Right atrium auricular region (tissue), 2 donors: ENCODE data around the gene MMP25. TPM values are rescaled to one million over a fixed set of nuclear protein-coding genes. Genes with fewer than 3 reads are reported as not detected.

Source experiments
- DNase-seq: peaks from one replicate; pipeline ENCODE4 v3.0.0-alpha.2; 2019; ENCODE audit warnings: low spot score
- H3K27ac ChIP-seq, 2 donors: fragments of 200-600 bp; sonication (generic); 1 replicate in 1 of 2; 2 replicates in 1 of 2; pipeline ENCODE4 v1.5.1; 2016 to 2019
- H3K27me3 ChIP-seq, 2 donors: fragments of 200-600 bp; sonication (generic); one replicate each; pipeline versions ENCODE4 v1.5.1 to v1.6.0; 2017 to 2019
- H3K36me3 ChIP-seq: fragments of 200-600 bp; sonication (generic); one replicate; pipeline ENCODE4 v1.5.1; 2016
- H3K4me1 ChIP-seq, 2 donors: fragments of 200-600 bp; sonication (generic); one replicate each; pipeline versions ENCODE4 v1.5.1 to v1.6.0; 2017 to 2019
- H3K4me3 ChIP-seq, 2 donors: fragments of 200-600 bp; sonication (generic); 1 replicate in 1 of 2; 2 replicates in 1 of 2; pipeline ENCODE4 v1.5.1; 2017 to 2019; ENCODE audit warnings: mild to moderate bottlenecking in 1 of 2, moderate library complexity in 1 of 2
- H3K9me3 ChIP-seq, 2 donors: fragments of 200-600 bp; sonication (generic); one replicate each; pipeline ENCODE4 v1.5.1; 2019
- CTCF ChIP-seq, 2 donors: fragments of 200-600 bp; sonication (generic); IDR thresholded peaks; one replicate each; pipeline ENCODE4 v1.5.1; 2019; ENCODE audit warnings: antibody characterized with exemption in 2 of 2
- total RNA-seq, 2 donors: library from RNA; depleted of rRNA; stranded (reverse); fragments of >200 nt; gene quantifications; one replicate each; pipeline ENCODE4 v1.1.0, GENCODE V29; 2016

MMP25 gene
- total RNA-seq, 2 donors from 2014 or later: 0.30 to 1.7 TPM

- Histone ChIP-seq H3K4me1 (peaks cover 0 to 3% of the 10 kb centered on the region in 2 donors), H3K27me3 (peaks cover 8 to 16% of the 10 kb centered on the region in 2 donors), H3K9me3 (no peaks in the 10 kb centered on the region), H3K36me3 (no peaks in the 10 kb centered on the region), H3K27ac (no peak overlapping the region), H3K4me3 (no peak overlapping the region)
- TF ChIP-seq CTCF (IDR thresholded peaks at IDR 0.05): no peak
- no peak for DNase-seq
These were observed 36.6 kb upstream of the MMP25 start for GRCh38 chr16:3009568-3010390.

GRCh38 chr16:3010510-3010909 is 35.9 kb upstream of the MMP25 start:
- Histone ChIP-seq H3K36me3 (no peaks in the 10 kb centered on the region), H3K27me3 (peaks cover 8 to 16% of the 10 kb centered on the region in 2 donors), H3K9me3 (no peaks in the 10 kb centered on the region), H3K27ac (no peak overlapping the region), H3K4me3 (no peak overlapping the region), H3K4me1 (no peaks in the 10 kb centered on the region)
- no peak for DNase-seq
- no peak for TF ChIP-seq CTCF (IDR thresholded peaks at IDR 0.05)

GRCh38 chr16:3012246-3012645 is 34.1 kb upstream of the MMP25 start:
- no peak overlapping the region for H3K4me3 ChIP-seq
- no peak for TF ChIP-seq CTCF (IDR thresholded peaks at IDR 0.05)
- no peak for DNase-seq
- H3K4me1 ChIP-seq: no peaks in the 10 kb centered on the region
- no peaks in the 10 kb centered on the region for H3K36me3 ChIP-seq
- H3K27me3 ChIP-seq: peaks cover 8 to 9% of the 10 kb centered on the region in 2 donors
- H3K27ac ChIP-seq: no peak overlapping the region
- no peaks in the 10 kb centered on the region for H3K9me3 ChIP-seq

- H3K9me3 ChIP-seq: no peaks in the 10 kb centered on the region
- TF ChIP-seq CTCF (IDR thresholded peaks at IDR 0.05): no peak
- H3K4me1 ChIP-seq: peaks cover 0 to 3% of the 10 kb centered on the region in 2 donors
- no peak within 1 kb of the TSS for H3K4me3 ChIP-seq
- H3K27me3 ChIP-seq: peaks cover 9 to 13% of the 10 kb centered on the region in 2 donors
- no peak within 1 kb of the TSS for H3K27ac ChIP-seq
- no peak for DNase-seq
- no peaks in the 10 kb centered on the region for H3K36me3 ChIP-seq
These were observed 33.4 kb upstream of the MMP25 start, which contains the start of gene CLDN9 for GRCh38 chr16:3012828-3013420. CLDN9 (plus strand) TSS chr16:3012923; CDS start chr16:3013363, 440 bp downstream.

- no peak for DNase-seq
- H3K27me3 ChIP-seq: peaks cover 4 to 19% of the 10 kb centered on the region in 2 donors
- H3K9me3 ChIP-seq: no peaks in the 10 kb centered on the region
- H3K36me3 ChIP-seq: no peaks in the 10 kb centered on the region
- TF ChIP-seq CTCF (IDR thresholded peaks at IDR 0.05): no peak
- H3K4me3 ChIP-seq: no peak overlapping the region
- H3K27ac ChIP-seq: no peak overlapping the region
- peaks cover 0 to 8% of the 10 kb centered on the region in 2 donors for H3K4me1 ChIP-seq
These were observed 32.8 kb upstream of the MMP25 start for GRCh38 chr16:3013491-3013951.
